IgD-negative memory B cell (primary cell): Measurements from ENCODE around the gene RNF151. TPM values are rescaled to one million over a fixed set of nuclear protein-coding genes. Genes with fewer than 3 reads are reported as not detected.
A peak's percentile ranks its signal among the peaks of the same experiment; 100 is the strongest.
"Not testable (repeated sequence)": the region's sequence is repeated elsewhere in the genome, so short reads cannot be mapped to it uniquely, and the experiment has no call there.

Experiments
- H3K27ac Mint-ChIP-seq, 3 donors: one replicate each; pipeline ENCODE4 v1.8.0; 2020 to 2022; ENCODE audit warnings: mild to moderate bottlenecking in 3 of 3, mixed read lengths in 3 of 3, moderate library complexity in 1 of 3
- H3K27me3 Mint-ChIP-seq: one replicate; pipeline ENCODE4 v1.8.0; 2021; ENCODE audit warnings: mixed read lengths
- H3K36me3 Mint-ChIP-seq: one replicate; pipeline ENCODE4 v1.8.0; 2020; ENCODE audit warnings: mild to moderate bottlenecking, mixed read lengths
- H3K4me1 Mint-ChIP-seq, 3 donors: one replicate each; pipeline ENCODE4 v1.8.0; 2020 to 2022; ENCODE audit warnings: mixed read lengths in 3 of 3, mild to moderate bottlenecking in 1 of 3
- H3K4me3 Mint-ChIP-seq, 4 donors: one replicate each; pipeline ENCODE4 v1.8.0; 2020 to 2022; ENCODE audit warnings: mild to moderate bottlenecking in 4 of 4, mixed read lengths in 4 of 4, moderate library complexity in 3 of 4
- H3K9me3 Mint-ChIP-seq, 3 donors: one replicate each; pipeline ENCODE4 v1.8.0; 2020 to 2021; ENCODE audit warnings: mixed read lengths in 3 of 3, mild to moderate bottlenecking in 1 of 3
- polyA plus RNA-seq: library from polyadenylated mRNA; unstranded; fragments of 300-500 nt; fragmentation: Illumina TruSeq; gene quantifications from one replicate; pipeline ENCODE4 v1.2.3, GENCODE V29; 2021

RNF151 gene
- polyA plus RNA-seq, 1 donor from 2014 or later: not detected

DNA sequence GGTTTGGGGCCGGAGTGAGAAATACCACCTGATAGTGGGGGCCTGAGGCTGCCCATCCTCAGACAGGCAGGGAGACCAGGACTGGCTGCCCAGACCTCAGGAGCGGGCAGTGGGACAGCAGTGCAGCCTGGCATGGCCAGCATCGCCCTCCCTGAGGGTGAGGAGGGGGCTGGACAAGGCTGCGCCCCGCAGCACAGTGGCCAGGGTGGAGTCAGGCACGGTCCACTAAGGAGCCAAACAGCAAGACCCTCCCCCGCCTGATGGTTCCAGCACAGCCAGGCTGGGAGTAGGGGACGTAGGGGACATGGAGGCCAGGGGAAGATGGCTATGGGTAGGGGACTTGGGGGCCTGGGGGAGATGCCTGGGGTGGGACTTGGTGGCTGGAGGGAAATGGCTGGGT is 39.7 kb downstream of the RNF151 start:
- Mint-ChIP-seq H3K27ac (peak overlapping the region in 2 of 3 donors; percentile 53 to 88), H3K9me3 (no peaks in the 10 kb centered on the region), H3K36me3 (no peaks in the 10 kb centered on the region), H3K27me3 (no peaks in the 10 kb centered on the region), H3K4me1 (peaks cover 15 to 22% (median 20%) of the 10 kb centered on the region in 3 donors), H3K4me3 (peak overlapping the region in 3 of 4 donors; percentile 7 to 71 (median 33))

DNA sequence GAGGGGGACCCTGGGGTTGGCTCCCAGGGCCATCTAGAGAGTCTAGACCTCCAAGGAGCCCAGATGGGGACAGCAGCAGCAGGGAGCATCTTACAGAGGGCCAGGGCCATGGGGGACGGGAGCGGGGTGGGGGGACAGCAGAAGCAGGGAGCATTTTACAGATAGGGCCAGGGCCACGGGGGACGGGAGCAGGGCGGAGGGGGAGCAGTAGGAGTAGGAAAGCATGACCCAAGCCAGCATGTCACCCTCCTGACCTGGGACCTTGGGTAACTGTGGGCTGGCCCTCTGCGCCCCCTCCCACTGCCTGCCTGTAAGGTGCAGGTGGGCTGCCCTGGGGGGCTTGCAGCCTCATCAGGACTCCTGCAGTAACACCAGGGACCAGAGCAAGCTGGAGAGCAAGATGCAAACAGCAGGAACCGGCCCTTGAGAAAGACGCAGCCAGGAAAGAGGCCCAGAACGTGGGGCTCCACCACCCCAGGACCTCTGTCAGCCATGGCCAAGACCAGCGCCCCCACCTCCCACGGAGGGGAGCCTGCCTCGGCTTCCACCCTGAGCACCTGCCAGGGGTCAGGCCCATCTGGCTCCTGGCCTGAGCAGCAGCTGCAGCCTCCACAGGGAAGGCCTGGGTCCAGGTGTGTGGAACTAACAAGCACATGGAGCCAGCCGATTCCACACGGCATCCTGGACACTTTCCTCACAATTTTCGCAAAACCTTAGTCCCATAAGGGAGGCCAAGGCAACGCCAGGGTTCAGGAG is 40.6 kb downstream of the RNF151 start:
- peak overlapping the region in 3 of 4 donors; percentile 43 to 93 (median 93) for H3K4me3 Mint-ChIP-seq
- peaks cover 15 to 22% (median 20%) of the 10 kb centered on the region in 3 donors for H3K4me1 Mint-ChIP-seq
- no peaks in the 10 kb centered on the region for H3K27me3 Mint-ChIP-seq
- H3K27ac Mint-ChIP-seq: peak overlapping the region in 1 of 3 donors; percentile 90
- H3K9me3 Mint-ChIP-seq: no peaks in the 10 kb centered on the region
- H3K36me3 Mint-ChIP-seq: no peaks in the 10 kb centered on the region

DNA sequence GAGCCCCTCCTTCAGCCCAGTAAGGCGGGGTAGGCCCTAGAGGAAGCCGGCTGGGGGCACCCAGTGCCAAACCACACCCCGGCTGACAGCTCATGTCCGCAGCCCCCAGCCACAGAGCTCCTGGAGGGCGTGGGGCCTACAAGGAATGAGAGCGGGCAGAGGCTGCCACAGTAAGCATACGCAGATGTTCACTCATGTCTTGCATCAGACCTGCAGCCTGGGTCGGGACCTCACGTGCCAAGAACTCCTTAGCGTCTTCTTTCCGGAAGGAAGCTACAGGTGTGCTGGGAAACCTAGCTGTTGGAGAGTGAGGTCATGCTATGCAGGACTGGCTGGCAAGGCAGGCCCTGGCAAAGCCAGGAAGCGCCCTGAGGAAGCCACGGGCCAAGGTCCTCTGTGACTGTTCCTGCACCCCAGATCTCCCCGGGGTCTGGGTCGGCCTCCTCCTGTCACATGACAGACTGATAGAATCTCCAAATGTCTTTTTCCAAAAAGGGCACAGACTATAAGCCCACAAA is 41.4 kb downstream of the RNF151 start:
- no peaks in the 10 kb centered on the region for H3K9me3 Mint-ChIP-seq
- H3K27me3 Mint-ChIP-seq: no peaks in the 10 kb centered on the region
- H3K36me3 Mint-ChIP-seq: no peaks in the 10 kb centered on the region
- H3K27ac Mint-ChIP-seq: peak overlapping the region; percentile 80 to 93 (median 90)
- peak overlapping the region; percentile 81 to 93 (median 92) for H3K4me3 Mint-ChIP-seq
- H3K4me1 Mint-ChIP-seq: peaks cover 15 to 22% (median 20%) of the 10 kb centered on the region in 3 donors

DNA sequence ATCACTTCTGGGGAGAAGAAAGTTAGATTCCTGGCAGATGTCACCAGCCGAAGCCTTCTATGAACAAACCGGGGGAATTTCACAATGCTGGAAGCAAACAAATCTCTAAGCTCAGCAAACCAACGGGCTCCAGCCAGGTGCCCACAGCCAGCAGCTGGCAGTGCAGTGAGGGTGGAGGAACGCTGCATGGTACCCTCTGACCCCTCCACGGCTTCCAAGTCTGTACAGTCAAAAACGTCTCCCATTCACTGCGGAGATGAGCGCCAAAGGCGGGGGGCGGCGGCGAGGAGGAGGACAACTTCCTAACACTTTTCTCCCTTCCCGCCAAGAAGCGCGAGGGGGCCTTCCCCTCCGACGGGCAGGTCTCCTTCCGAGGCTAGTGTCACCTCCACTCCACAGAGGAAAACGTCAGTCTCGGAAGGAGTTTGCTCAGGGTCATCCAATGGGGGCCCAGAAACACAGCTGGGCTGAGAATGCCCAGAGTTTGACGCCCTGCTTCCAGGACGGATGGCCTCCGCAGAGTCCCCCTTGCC is 42.0 kb downstream of the RNF151 start:
- H3K27ac Mint-ChIP-seq: peak overlapping the region; percentile 82 to 93 (median 90)
- H3K4me3 Mint-ChIP-seq: peak overlapping the region; percentile 81 to 93 (median 92)
- H3K9me3 Mint-ChIP-seq: no peaks in the 10 kb centered on the region
- H3K36me3 Mint-ChIP-seq: no peaks in the 10 kb centered on the region
- no peaks in the 10 kb centered on the region for H3K27me3 Mint-ChIP-seq
- H3K4me1 Mint-ChIP-seq: peaks cover 15 to 22% (median 20%) of the 10 kb centered on the region in 3 donors

DNA sequence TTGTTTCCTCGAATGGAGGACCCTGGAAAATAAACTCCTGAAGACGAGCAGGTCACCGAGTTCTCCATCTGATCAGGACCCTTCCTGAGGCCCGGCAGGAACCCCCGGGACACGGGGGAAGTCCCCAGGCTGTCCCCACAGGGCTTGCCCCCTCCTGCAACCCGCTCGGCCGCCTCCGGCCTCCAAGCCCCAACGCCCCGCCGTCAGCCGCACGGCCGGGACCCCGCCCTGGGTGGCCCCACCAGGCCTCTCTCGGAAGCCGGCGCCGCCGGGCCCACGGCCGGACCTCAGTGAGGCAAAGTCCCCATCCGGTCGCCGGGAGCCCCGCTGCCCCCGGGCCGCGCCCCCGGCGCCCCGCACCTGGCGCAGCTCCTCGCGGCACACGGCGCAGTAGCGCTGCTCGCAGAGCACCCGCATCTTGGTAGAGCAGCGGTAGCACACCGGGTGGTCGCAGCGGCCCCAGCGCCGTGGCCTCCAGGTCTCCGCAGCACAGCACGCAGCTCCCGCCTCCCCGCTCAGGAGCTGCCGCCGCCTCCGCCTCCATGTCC is 42.6 kb downstream of the RNF151 start:
- no peaks in the 10 kb centered on the region for H3K27me3 Mint-ChIP-seq
- peak overlapping the region in 2 of 3 donors; percentile 82 to 93 for H3K27ac Mint-ChIP-seq
- H3K9me3 Mint-ChIP-seq: no peaks in the 10 kb centered on the region
- H3K36me3 Mint-ChIP-seq: no peaks in the 10 kb centered on the region
- peak overlapping the region; percentile 81 to 93 (median 92) for H3K4me3 Mint-ChIP-seq
- H3K4me1 Mint-ChIP-seq: peaks cover 15 to 22% (median 20%) of the 10 kb centered on the region in 3 donors

DNA sequence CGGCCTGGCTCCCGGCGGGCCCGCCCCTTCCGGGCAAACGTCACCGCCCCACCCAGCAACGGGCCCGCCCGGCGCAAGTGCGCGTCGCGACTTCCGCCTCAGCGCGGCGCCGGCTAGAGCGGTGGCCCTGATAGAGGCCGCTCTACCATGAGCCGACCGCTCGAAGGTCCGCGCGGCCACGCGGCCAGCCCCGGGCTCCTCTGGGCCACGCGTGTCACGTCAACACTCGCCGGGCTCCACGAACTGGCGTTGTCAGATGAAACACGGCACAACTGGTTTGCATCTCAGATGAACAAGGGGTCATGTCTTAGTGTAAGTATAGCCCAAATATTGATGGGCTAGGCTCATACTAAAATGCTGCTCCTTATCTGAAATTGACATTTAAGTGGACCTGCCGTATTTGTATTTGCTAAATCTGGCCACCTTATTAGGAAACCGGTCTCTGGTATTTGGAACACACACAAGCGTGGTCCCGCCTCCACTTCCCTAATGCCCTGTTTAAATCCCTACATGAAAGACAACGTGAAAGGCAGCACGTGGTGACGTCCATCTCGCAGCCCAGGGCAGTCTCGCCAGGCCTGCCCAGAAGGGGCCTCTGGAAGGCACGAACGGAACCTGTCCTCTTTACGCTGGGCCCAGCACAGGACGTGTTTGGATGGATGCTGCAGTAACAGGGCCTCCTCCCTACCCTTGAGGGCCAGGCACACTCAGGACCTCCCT is 43.3 kb downstream of the RNF151 start, which contains the start of gene ZNF598:
Gene ZNF598 (minus strand): TSS at position 31 of the 720 bp plus-strand sequence.
- Mint-ChIP-seq H3K27me3 (no peaks in the 10 kb centered on the region), H3K4me1 (peaks cover 15 to 22% (median 20%) of the 10 kb centered on the region in 3 donors), H3K27ac (peak within 1 kb of the TSS; percentile 95 to 99 (median 98)), H3K36me3 (no peaks in the 10 kb centered on the region), H3K4me3 (peak within 1 kb of the TSS; percentile 93 to 97 (median 95)), H3K9me3 (no peaks in the 10 kb centered on the region)

DNA sequence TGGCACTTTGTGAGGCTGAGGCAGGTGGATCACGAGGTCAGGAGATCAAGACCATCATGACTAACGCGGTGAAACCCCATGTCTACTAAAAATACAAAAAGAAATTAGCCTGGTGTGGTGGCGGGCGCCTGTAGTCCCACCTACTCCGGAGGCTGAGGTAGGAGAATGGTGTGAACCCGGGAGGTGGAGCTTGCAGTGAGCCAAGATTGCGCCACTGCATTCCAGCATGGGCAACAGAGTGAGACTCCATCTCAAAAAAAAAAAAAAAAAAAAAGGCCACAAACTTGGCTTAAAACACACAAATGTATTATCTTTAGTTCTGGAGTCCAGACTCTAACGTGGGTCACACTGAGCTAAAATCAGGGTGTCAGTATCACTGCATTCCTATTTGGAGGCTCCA is 45.1 kb downstream of the RNF151 start:
- H3K27ac Mint-ChIP-seq, H3K36me3 Mint-ChIP-seq, H3K9me3 Mint-ChIP-seq, H3K27me3 Mint-ChIP-seq: not testable (repeated sequence)
- H3K4me3 Mint-ChIP-seq: peak overlapping the region in 1 of 4 donors; percentile 6
- H3K4me1 Mint-ChIP-seq: peaks cover 15 to 21% (median 19%) of the 10 kb centered on the region in 3 donors

DNA sequence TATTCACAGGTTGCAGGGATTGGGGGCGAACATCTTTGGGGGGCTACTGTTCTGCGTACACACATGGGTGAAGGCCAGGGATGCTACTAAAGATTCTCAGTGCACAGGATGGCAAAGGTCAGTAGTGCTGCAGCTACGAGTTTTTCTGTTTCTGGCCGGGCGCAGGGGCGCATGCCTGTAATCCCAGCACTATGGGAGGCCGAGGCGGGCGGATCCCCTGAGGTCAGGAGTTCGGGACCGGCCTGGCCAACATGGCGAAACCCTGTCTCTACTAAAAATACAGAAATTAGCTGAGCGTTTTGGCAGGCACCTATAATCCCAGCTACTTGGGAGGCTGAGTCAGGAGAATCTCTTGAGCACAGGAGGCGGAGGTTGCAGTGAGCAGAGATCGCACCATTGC is 46.9 kb downstream of the RNF151 start:
- Mint-ChIP-seq H3K9me3 (no peaks in the 10 kb centered on the region), H3K4me1 (peaks cover 9 to 11% (median 9%) of the 10 kb centered on the region in 3 donors), H3K27me3 (no peaks in the 10 kb centered on the region), H3K4me3 (peak overlapping the region in 1 of 4 donors; percentile 60), H3K36me3 (no peaks in the 10 kb centered on the region), H3K27ac (peak overlapping the region in 1 of 3 donors; percentile 35)

DNA sequence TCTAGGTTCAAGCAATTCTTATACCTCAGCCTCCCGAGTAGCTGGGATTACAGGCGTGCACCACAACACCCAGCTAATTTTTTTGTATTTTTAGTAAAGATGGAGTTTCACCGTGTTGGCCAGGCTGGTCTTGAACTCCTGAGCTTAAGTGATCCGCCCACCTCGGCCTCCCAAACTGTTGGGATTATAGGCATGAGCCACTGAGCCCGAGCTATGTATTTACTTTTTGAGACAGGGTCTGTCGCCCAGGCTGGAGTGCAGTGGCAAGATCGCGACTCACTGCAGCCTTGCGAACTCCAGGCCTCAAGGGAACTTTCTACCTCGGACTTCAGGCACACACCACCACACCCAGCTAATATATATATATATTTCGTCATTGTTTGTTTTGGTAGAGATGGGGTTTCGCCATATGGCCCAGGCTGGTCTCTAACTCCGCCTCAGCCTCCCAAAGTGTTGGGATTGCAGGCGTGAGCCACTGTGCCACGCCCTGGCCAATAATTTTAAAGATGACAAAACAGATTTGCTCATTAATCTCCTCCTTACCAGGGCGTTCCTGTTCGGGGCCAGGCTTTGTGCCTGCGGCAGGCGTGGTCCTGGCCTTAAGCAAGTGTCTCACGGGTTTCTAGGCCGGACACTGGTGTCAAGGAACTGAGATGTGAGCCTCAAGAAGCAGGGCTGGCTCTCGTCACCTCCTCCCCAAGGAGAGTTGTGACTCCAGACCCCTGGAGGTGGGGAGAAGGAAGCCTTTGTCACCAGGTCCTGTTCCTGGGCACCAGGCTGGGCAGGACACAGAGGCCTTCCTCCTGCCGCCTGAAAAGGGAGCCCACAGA is 48.7 kb downstream of the RNF151 start:
- Mint-ChIP-seq H3K4me3 (no peak overlapping the region), H3K4me1 (peaks cover under 1 to 4% (median under 1%) of the 10 kb centered on the region in 3 donors), H3K27ac (no peak overlapping the region), H3K36me3 (no peaks in the 10 kb centered on the region), H3K9me3 (no peaks in the 10 kb centered on the region), H3K27me3 (peaks cover 8% of the 10 kb centered on the region)

DNA sequence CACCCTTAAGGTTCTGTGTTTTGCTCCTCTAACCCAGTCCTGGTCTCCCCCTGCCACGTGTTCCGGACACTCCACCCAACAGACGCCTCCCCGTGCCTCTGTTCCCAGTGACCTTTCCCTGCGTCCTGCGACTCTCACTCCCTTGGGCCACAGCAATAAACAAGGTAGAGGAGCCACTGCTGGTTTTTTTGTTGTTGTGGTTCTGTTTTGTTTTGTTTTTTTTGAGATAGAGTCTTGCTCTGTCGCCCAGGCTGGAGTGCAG is 49.2 kb downstream of the RNF151 start:
- Mint-ChIP-seq H3K27ac (no peak overlapping the region), H3K4me3 (no peak overlapping the region), H3K36me3 (no peaks in the 10 kb centered on the region), H3K9me3 (no peaks in the 10 kb centered on the region), H3K27me3 (peaks cover 14% of the 10 kb centered on the region), H3K4me1 (peaks cover 0 to 3% (median 2%) of the 10 kb centered on the region in 3 donors)

DNA sequence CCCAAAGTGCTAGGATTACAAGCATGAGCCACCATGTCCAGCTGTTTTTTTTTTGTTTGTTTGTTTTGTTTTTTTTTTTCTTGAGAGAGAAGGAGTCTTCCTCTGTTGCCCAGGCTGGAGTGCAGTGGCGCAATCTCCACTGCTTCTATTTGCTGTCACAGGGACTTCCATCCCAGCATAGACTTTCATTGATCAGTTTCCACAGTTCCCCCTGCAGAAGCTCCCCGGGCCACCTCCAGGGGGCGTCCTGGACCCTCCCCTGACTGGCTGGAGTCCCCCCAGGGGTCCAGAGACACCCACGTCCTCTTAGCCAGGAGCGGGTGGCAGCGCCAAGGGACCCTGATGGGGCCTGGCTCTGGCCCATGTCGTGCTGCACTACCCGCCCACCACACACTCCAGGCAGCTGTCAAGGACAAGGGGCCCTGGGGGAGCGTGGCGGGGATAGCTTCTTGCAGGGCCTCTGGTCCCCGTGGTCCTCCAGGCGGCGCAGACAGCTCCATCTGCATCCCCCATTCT is 49.8 kb downstream of the RNF151 start:
- Mint-ChIP-seq H3K27ac (no peak overlapping the region), H3K9me3 (no peaks in the 10 kb centered on the region), H3K36me3 (no peaks in the 10 kb centered on the region), H3K4me3 (no peak overlapping the region), H3K4me1 (peaks cover 0 to 3% (median 2%) of the 10 kb centered on the region in 3 donors), H3K27me3 (peaks cover 18% of the 10 kb centered on the region)
